ENCODE measurements around the gene SUPT16H.

SUPT16H gene

DNA sequence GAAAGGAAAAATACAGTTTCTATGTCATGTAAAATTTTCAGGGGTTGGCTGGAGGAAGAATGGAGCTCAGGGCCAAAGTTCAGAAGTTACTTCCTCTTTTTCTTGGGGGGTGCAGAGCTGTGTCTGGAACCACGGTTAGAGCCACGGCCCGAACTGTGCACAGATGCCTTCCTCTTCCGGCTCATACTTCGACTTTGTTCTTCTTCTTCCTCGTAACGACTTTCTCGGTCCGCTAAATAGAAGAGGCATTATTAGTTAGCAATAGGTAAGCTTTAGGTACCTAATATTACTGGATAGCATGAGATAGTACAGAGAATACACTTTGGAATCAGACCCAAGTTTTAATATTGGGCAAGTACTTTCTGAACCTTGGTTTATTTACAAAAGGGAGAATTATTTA lies 31.2 kb downstream of the SUPT16H start:
- Mint-ChIP-seq H3K27me3 (ENCODE audit: low read depth) (no peaks in the 10 kb centered on the region), H3K4me1 (peaks cover 5% of the 10 kb centered on the region), H3K27ac (no peak overlapping the region), H3K4me3 (no peak overlapping the region), H3K9me3 (no peaks in the 10 kb centered on the region), H3K36me3 (ENCODE audit: low read depth) (peaks cover 66% of the 10 kb centered on the region)
- TF ChIP-seq, protein P1, sequence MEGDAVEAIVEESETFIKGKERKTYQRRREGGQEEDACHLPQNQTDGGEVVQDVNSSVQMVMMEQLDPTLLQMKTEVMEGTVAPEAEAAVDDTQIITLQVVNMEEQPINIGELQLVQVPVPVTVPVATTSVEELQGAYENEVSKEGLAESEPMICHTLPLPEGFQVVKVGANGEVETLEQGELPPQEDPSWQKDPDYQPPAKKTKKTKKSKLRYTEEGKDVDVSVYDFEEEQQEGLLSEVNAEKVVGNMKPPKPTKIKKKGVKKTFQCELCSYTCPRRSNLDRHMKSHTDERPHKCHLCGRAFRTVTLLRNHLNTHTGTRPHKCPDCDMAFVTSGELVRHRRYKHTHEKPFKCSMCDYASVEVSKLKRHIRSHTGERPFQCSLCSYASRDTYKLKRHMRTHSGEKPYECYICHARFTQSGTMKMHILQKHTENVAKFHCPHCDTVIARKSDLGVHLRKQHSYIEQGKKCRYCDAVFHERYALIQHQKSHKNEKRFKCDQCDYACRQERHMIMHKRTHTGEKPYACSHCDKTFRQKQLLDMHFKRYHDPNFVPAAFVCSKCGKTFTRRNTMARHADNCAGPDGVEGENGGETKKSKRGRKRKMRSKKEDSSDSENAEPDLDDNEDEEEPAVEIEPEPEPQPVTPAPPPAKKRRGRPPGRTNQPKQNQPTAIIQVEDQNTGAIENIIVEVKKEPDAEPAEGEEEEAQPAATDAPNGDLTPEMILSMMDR (IDR thresholded peaks at IDR 0.05; ENCODE audit: unreplicated experiment in 3 of 3) = no peak

DNA sequence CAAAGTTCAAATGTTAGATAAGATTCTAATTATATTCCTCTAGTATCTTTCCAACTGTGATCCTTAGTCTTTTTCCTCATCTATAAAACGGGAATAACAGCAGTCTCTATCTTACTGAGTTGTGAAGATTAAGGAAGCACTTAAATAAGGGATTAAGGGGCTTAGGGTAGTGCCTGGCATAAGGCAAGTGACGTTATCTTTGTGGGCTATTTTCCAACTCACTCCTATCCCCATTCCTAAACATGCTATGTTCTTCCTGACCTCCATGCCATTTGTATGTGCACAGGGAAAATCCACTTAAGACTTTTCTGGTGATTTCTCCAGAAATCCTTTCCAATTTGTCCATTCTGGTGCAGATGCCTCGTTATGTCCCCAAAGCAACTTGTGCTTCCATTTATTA lies 33.3 kb downstream of the SUPT16H start:
- no peaks in the 10 kb centered on the region for H3K9me3 Mint-ChIP-seq
- TF ChIP-seq, protein P1 (IDR thresholded peaks at IDR 0.05; ENCODE audit: unreplicated experiment in 3 of 3) = no peak
- no peak overlapping the region for H3K27ac Mint-ChIP-seq
- H3K36me3 Mint-ChIP-seq (ENCODE audit: low read depth) = peaks cover 47% of the 10 kb centered on the region
- H3K27me3 Mint-ChIP-seq (ENCODE audit: low read depth) = no peaks in the 10 kb centered on the region
- H3K4me3 Mint-ChIP-seq = no peak overlapping the region
- peaks cover 5% of the 10 kb centered on the region for H3K4me1 Mint-ChIP-seq

DNA sequence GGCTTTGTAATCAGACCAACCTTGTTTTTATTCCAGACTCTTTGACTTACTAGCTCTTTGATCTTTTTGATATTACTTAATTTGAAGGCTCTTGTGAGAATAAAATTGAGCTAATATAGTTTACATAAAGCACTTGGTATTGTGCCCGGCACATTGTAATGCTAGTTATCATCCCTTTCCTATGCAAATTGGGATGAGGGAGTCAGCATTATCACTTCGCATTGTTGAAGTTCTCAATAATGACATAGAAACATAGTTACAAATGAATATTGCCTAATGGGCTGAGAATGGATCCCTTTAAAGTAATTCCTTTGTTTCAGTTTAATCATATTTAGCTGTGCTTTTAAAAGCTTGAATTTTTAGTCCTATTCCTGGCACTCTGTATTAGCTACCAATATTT lies 36.6 kb downstream of the SUPT16H start:
- H3K4me1 Mint-ChIP-seq = peaks cover 5% of the 10 kb centered on the region
- H3K36me3 Mint-ChIP-seq (ENCODE audit: low read depth) = peaks cover 17% of the 10 kb centered on the region
- TF ChIP-seq, protein P1 (IDR thresholded peaks at IDR 0.05; ENCODE audit: unreplicated experiment in 3 of 3) = no peak
- no peaks in the 10 kb centered on the region for H3K27me3 Mint-ChIP-seq (ENCODE audit: low read depth)
- H3K27ac Mint-ChIP-seq = no peak overlapping the region
- no peak overlapping the region for H3K4me3 Mint-ChIP-seq
- H3K9me3 Mint-ChIP-seq = no peaks in the 10 kb centered on the region

DNA sequence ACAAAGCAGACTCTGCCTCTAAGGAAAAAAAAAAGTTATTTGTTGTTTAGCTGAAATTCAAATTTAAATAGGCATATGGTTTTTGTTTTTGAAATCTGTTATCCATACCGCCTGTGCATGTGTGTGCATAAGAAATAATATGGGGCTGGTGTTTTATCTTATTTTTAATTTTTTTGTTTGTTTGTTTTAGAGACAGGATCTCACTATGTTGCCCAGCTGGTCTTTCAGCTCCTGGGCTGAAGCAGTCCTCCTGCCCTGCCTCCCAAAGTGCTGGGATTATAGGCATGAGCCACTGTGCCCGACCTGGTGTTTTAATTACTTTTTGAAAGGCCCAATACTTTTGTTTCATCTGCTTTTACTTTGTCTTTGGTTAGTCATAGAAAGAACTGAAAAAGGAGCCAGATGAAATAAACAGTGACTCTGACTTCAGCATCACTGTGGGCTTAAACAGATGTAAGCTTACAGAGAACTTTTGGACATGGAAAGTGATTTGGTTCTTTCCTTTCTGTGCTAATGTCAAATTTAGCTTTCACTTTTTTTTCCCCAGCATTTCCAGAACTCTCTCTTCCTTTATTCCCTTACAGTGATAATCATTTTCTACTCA lies 37.2 kb downstream of the SUPT16H start:
- Mint-ChIP-seq H3K27me3 (ENCODE audit: low read depth) (peaks cover under 1% of the 10 kb centered on the region), H3K4me1 (peaks cover 5% of the 10 kb centered on the region), H3K4me3 (no peak overlapping the region), H3K9me3 (no peaks in the 10 kb centered on the region), H3K36me3 (ENCODE audit: low read depth) (peaks cover 12% of the 10 kb centered on the region), H3K27ac (no peak overlapping the region)
- TF ChIP-seq, protein P1 (IDR thresholded peaks at IDR 0.05; ENCODE audit: unreplicated experiment in 3 of 3) = no peak

GRCh38 chr14:21343035-21343794 lies 40.6 kb downstream of the SUPT16H start:
- Mint-ChIP-seq H3K4me3 (no peak overlapping the region), H3K27ac (no peak overlapping the region), H3K9me3 (no peaks in the 10 kb centered on the region), H3K27me3 (ENCODE audit: low read depth) (peaks cover 6% of the 10 kb centered on the region), H3K36me3 (ENCODE audit: low read depth) (no peaks in the 10 kb centered on the region), H3K4me1 (no peaks in the 10 kb centered on the region)
- TF ChIP-seq, protein P1 (IDR thresholded peaks at IDR 0.05; ENCODE audit: unreplicated experiment in 3 of 3) = no peak
